ENCODE data around the gene PRDM16. TPM values are rescaled to one million over a fixed set of nuclear protein-coding genes. Genes with fewer than 3 reads are reported as not detected.

PRDM16 gene
- total RNA-seq, 4 donors from 2014 or later: 5.4 to 13.2 (median 7.7) TPM

- TF ChIP-seq, protein P1, sequence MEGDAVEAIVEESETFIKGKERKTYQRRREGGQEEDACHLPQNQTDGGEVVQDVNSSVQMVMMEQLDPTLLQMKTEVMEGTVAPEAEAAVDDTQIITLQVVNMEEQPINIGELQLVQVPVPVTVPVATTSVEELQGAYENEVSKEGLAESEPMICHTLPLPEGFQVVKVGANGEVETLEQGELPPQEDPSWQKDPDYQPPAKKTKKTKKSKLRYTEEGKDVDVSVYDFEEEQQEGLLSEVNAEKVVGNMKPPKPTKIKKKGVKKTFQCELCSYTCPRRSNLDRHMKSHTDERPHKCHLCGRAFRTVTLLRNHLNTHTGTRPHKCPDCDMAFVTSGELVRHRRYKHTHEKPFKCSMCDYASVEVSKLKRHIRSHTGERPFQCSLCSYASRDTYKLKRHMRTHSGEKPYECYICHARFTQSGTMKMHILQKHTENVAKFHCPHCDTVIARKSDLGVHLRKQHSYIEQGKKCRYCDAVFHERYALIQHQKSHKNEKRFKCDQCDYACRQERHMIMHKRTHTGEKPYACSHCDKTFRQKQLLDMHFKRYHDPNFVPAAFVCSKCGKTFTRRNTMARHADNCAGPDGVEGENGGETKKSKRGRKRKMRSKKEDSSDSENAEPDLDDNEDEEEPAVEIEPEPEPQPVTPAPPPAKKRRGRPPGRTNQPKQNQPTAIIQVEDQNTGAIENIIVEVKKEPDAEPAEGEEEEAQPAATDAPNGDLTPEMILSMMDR (IDR thresholded peaks at IDR 0.05): no peak
- TF ChIP-seq POLR2A (IDR thresholded peaks at IDR 0.05): no peak
- Histone ChIP-seq H3K4me3 (no peak overlapping the region), H3K27ac (no peak overlapping the region), H3K4me1 (no peaks in the 10 kb centered on the region), H3K27me3 (no peaks in the 10 kb centered on the region), H3K9me3 (no peaks in the 10 kb centered on the region), H3K36me3 (no peaks in the 10 kb centered on the region)
- DNase-seq: peak in 2 of 3 donors; percentile 28 to 40
Measured at GRCh38 chr1:3049164-3049563, 19.8 kb upstream of the PRDM16 start.

DNA sequence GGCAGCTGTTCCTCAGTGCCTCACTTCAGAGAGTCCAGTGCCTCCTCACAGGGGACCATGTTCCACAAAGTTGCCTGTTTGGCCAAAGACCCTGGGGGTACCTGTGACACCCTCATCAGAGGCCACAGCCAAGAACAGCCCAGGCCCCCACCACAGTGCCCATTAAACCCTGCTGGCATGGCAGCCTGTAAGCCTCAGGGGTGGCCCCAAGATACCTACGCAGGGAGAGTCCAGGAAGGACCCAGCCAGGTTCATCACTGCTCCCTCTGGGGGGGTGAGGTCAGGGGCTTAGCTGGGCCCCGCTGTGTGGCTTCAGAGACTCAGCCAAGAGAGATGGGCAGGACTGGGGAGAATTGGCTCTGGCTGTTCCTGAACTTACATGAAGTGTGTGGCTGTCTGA lies 19.1 kb upstream of the PRDM16 start:
- DNase-seq: peak in 1 of 3 donors; percentile 26
- Histone ChIP-seq H3K9me3 (no peaks in the 10 kb centered on the region), H3K4me3 (no peak overlapping the region), H3K27me3 (no peaks in the 10 kb centered on the region), H3K36me3 (no peaks in the 10 kb centered on the region), H3K4me1 (no peaks in the 10 kb centered on the region), H3K27ac (no peak overlapping the region)
- TF ChIP-seq, protein P1 (IDR thresholded peaks at IDR 0.05): no peak
- TF ChIP-seq POLR2A (IDR thresholded peaks at IDR 0.05): no peak

DNA sequence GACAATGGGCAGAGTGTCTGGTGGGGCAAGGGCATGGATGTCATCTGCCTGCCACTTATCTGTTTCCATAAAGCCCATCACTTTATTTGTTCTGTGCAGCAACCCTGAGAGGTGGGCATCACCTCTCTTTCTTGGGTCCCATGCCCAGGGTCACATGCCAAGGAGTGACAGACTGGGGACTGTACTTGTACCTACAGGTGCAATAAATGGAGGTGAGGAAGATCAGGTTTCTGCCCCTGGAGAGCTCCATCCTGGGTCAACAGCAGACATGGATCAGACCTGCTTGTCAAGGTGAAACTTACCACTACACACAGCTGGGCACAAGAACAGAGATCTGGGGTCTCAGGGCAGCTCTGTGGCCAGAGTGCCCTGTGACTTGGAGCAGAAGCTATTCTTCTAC lies 18.4 kb upstream of the PRDM16 start:
- TF ChIP-seq, protein P1 (IDR thresholded peaks at IDR 0.05): no peak
- TF ChIP-seq POLR2A (IDR thresholded peaks at IDR 0.05): no peak
- Histone ChIP-seq H3K36me3 (no peaks in the 10 kb centered on the region), H3K4me3 (no peak overlapping the region), H3K27me3 (no peaks in the 10 kb centered on the region), H3K4me1 (no peaks in the 10 kb centered on the region), H3K9me3 (no peaks in the 10 kb centered on the region), H3K27ac (no peak overlapping the region)
- no peak for DNase-seq

DNA sequence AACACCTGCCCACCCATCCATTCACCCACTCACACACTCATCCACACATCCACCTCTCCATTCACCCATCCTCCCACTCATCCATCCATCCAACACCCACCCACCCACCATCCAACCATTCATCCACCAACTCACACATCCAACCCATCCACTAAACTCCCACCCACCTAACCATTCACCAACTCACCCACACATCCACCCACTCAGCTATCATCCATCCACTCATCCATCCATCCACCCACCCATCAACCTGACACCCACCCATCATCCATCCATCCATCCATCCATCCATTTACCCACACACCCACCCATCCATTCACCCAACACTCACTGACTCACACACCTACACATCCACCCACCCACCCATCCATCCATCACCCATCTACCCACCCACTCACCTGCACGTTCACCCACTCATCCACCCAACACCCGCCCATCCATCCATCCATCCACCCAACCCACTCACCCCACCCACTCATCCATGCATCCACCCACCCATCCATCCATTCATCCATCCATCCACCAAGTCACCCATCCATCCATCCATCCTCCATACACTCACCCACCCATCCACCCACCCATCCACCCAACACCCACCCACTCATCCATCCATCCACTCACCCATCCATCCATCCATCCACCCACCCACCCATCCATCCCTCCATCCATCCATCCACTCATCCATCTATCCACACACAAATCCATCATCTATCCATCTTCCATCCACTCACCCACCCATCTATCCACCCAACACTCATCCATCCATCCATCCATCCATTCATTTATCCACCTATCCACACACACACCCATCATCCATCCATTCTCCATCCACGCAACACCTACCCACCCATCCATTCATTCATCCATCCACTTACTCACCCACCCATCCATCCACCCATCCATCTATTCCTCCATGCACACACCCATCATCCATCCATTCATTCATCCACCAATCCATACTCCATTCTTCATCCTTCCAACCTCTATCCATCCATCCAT lies 17.4 kb upstream of the PRDM16 start:
- peak in 1 of 3 donors; percentile 23 for DNase-seq
- Histone ChIP-seq H3K4me3 (no peak overlapping the region), H3K27me3 (no peaks in the 10 kb centered on the region), H3K27ac (no peak overlapping the region), H3K9me3 (no peaks in the 10 kb centered on the region), H3K4me1 (no peaks in the 10 kb centered on the region), H3K36me3 (no peaks in the 10 kb centered on the region)
- no peak for TF ChIP-seq POLR2A (IDR thresholded peaks at IDR 0.05)
- TF ChIP-seq, protein P1 (IDR thresholded peaks at IDR 0.05): no peak

GRCh38 chr1:3052501-3052900 lies 16.5 kb upstream of the PRDM16 start:
- Histone ChIP-seq H3K27me3 (no peaks in the 10 kb centered on the region), H3K4me3 (no peak overlapping the region), H3K36me3 (no peaks in the 10 kb centered on the region), H3K27ac (no peak overlapping the region), H3K9me3 (no peaks in the 10 kb centered on the region), H3K4me1 (no peaks in the 10 kb centered on the region)
- no peak for TF ChIP-seq POLR2A (IDR thresholded peaks at IDR 0.05)
- TF ChIP-seq, protein P1 (IDR thresholded peaks at IDR 0.05): no peak
- DNase-seq: no peak
